ENCODE measurements around the gene TOMM20L. TPM values are rescaled to one million over a fixed set of nuclear protein-coding genes. Genes with fewer than 3 reads are reported as not detected.

The TOMM20L gene
- total and polyA plus RNA-seq, 4 donors: not detected

DNA sequence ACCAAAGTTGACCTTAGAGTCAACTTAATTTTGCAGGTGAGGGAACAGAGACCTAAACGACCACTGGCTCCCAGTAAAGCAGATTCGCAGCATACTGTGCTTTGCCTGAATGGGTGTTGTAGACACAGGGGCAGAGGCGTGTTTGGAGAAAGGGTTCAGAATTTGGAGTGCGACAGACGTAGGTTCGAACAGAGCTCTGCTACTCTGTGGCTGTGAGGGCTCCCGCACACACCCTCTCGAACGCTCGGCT lies 243 bp upstream of the TOMM20L start:
- H3K9ac ChIP-seq (ENCODE audit: low read depth in 1 of 2, low read length in 2 of 2): peak overlapping the region; percentile 47 to 72
- peaks cover 0 to 4% (median 2%) of the 10 kb centered on the region in 4 donors for H3K4me1 ChIP-seq (ENCODE audit: control insufficient read depth in 4 of 4, insufficient read depth in 4 of 4, low read length in 3 of 4)
- peak overlapping the region in 2 of 3 donors; percentile 45 to 84 for H3K4me3 ChIP-seq (ENCODE audit: low read depth in 1 of 3, low read length in 3 of 3)
- WGBS: 10% methylated on average over 10 of the region's 10 CpGs
- no peaks in the 10 kb centered on the region for H3K9me3 ChIP-seq (ENCODE audit: control insufficient read depth in 4 of 4, low read length in 3 of 4)
- no peak for DNase-seq (ENCODE audit: low spot score)
- no peak overlapping the region for H3K27ac ChIP-seq (ENCODE audit: low read depth in 1 of 2, low read length in 2 of 2)
- H3K36me3 ChIP-seq (ENCODE audit: control insufficient read depth in 4 of 4, insufficient read depth in 3 of 4, low read depth in 1 of 4, low read length in 3 of 4): peaks cover 0 to 1% (median 0%) of the 10 kb centered on the region in 4 donors
- TF ChIP-seq SP1 (IDR thresholded peaks at IDR 0.05): peak; percentile 4
- TF ChIP-seq JUND (IDR thresholded peaks at IDR 0.05): no peak
- TF ChIP-seq RAD21 (IDR thresholded peaks at IDR 0.05): no peak
- TF ChIP-seq HNF4G (IDR thresholded peaks at IDR 0.05): no peak
- no peaks in the 10 kb centered on the region for H3K27me3 ChIP-seq (ENCODE audit: control insufficient read depth in 4 of 4, insufficient read depth in 4 of 4, low read length in 3 of 4)

DNA sequence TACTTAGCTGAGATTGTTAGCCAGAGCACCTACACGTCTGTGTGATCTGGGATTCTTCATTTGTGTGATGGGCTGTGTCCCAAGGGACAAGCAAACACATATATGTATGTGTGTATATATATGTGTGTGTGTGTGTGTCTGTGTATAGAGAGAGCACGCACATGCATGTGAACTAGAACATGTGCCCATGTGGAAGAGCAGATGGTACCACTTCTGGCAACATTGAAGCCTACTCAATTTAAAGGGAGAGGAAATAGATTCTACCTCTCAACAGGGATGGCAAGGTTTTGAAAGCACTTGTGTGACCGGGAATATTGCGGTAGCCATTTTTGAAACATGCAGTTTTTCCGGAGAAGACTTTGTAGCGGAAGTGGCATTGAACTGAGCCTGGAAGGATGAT lies 1.4 kb downstream of the TOMM20L start:
- H3K9me3 ChIP-seq (ENCODE audit: control insufficient read depth in 4 of 4, low read length in 3 of 4): no peaks in the 10 kb centered on the region
- no peak for DNase-seq (ENCODE audit: low spot score)
- H3K27ac ChIP-seq (ENCODE audit: low read depth in 1 of 2, low read length in 2 of 2): no peak overlapping the region
- no peak overlapping the region for H3K9ac ChIP-seq (ENCODE audit: low read depth in 1 of 2, low read length in 2 of 2)
- TF ChIP-seq RXRA (IDR thresholded peaks at IDR 0.05): no peak
- TF ChIP-seq YY1 (IDR thresholded peaks at IDR 0.05): no peak
- TF ChIP-seq HNF4A (conservative IDR thresholded peaks at IDR 0.05): no peak
- TF ChIP-seq EGR1 (IDR thresholded peaks at IDR 0.05; ENCODE audit: low read depth in 2 of 2): no peak
- no peak for TF ChIP-seq RAD21 (IDR thresholded peaks at IDR 0.05)
- no peak for TF ChIP-seq FOXA2 (IDR thresholded peaks at IDR 0.05)
- TF ChIP-seq NR2F2 (IDR thresholded peaks at IDR 0.05): no peak
- TF ChIP-seq, protein P1, sequence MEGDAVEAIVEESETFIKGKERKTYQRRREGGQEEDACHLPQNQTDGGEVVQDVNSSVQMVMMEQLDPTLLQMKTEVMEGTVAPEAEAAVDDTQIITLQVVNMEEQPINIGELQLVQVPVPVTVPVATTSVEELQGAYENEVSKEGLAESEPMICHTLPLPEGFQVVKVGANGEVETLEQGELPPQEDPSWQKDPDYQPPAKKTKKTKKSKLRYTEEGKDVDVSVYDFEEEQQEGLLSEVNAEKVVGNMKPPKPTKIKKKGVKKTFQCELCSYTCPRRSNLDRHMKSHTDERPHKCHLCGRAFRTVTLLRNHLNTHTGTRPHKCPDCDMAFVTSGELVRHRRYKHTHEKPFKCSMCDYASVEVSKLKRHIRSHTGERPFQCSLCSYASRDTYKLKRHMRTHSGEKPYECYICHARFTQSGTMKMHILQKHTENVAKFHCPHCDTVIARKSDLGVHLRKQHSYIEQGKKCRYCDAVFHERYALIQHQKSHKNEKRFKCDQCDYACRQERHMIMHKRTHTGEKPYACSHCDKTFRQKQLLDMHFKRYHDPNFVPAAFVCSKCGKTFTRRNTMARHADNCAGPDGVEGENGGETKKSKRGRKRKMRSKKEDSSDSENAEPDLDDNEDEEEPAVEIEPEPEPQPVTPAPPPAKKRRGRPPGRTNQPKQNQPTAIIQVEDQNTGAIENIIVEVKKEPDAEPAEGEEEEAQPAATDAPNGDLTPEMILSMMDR (IDR thresholded peaks at IDR 0.05; ENCODE audit: low read depth, low read length, missing input control): no peak
- WGBS: 98% methylated on average over 6 of the region's 6 CpGs
- no peak overlapping the region for H3K4me3 ChIP-seq (ENCODE audit: low read depth in 1 of 3, low read length in 3 of 3)
- H3K36me3 ChIP-seq (ENCODE audit: control insufficient read depth in 4 of 4, insufficient read depth in 3 of 4, low read depth in 1 of 4, low read length in 3 of 4): peaks cover 0 to 1% (median 0%) of the 10 kb centered on the region in 4 donors
- H3K27me3 ChIP-seq (ENCODE audit: control insufficient read depth in 4 of 4, insufficient read depth in 4 of 4, low read length in 3 of 4): no peaks in the 10 kb centered on the region
- H3K4me1 ChIP-seq (ENCODE audit: control insufficient read depth in 4 of 4, insufficient read depth in 4 of 4, low read length in 3 of 4): peaks cover 0 to 4% (median 2%) of the 10 kb centered on the region in 4 donors

DNA sequence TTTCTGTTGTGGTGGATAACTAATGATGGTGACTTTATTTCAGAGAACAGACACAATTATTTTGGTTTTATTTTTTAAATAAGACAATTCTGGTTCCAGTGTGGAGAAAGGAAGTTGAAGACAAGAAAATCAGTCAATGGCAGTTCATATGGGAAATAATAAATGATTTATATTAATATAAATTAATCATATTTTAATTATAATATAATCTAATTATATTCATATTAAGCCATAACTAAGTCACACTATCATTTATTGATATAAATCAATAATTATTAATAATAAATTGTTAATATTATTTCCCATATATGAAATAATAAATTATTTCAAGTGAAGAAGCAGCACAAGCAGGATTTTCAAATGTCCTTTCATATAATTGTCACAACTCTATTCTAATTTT lies 2.8 kb downstream of the TOMM20L start:
- TF ChIP-seq REST (IDR thresholded peaks at IDR 0.05) (no peak), HNF4G (IDR thresholded peaks at IDR 0.05) (no peak), ZBTB33 (IDR thresholded peaks at IDR 0.05) (no peak), RXRA (IDR thresholded peaks at IDR 0.05) (no peak), SP1 (IDR thresholded peaks at IDR 0.05) (no peak), EGR1 (IDR thresholded peaks at IDR 0.05; ENCODE audit: low read depth in 2 of 2) (no peak), HNF4A (conservative IDR thresholded peaks at IDR 0.05) (no peak), JUND (IDR thresholded peaks at IDR 0.05) (no peak), YY1 (IDR thresholded peaks at IDR 0.05) (no peak), FOXA1 (IDR thresholded peaks at IDR 0.05) (no peak), NR2F2 (IDR thresholded peaks at IDR 0.05) (no peak), GABPA (IDR thresholded peaks at IDR 0.05 in 1 of 2, conservative IDR thresholded peaks at IDR 0.05 in 1 of 2) (no peak), RAD21 (IDR thresholded peaks at IDR 0.05) (no peak), TAF1 (conservative IDR thresholded peaks at IDR 0.05) (no peak), FOXA2 (IDR thresholded peaks at IDR 0.05) (no peak)
- TF ChIP-seq, protein P1 (IDR thresholded peaks at IDR 0.05; ENCODE audit: low read depth, low read length, missing input control): no peak
- TF ChIP-seq, protein P2, sequence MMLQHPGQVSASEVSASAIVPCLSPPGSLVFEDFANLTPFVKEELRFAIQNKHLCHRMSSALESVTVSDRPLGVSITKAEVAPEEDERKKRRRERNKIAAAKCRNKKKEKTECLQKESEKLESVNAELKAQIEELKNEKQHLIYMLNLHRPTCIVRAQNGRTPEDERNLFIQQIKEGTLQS (IDR thresholded peaks at IDR 0.05): no peak
- TF ChIP-seq, protein P3, sequence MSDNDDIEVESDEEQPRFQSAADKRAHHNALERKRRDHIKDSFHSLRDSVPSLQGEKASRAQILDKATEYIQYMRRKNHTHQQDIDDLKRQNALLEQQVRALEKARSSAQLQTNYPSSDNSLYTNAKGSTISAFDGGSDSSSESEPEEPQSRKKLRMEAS (IDR thresholded peaks at IDR 0.05): no peak
- DNase-seq (ENCODE audit: low spot score): no peak
- no peaks in the 10 kb centered on the region for H3K27me3 ChIP-seq (ENCODE audit: control insufficient read depth in 4 of 4, insufficient read depth in 4 of 4, low read length in 3 of 4)
- H3K9me3 ChIP-seq (ENCODE audit: control insufficient read depth in 4 of 4, low read length in 3 of 4): no peaks in the 10 kb centered on the region
- H3K27ac ChIP-seq (ENCODE audit: low read depth in 1 of 2, low read length in 2 of 2): no peak overlapping the region
- H3K36me3 ChIP-seq (ENCODE audit: control insufficient read depth in 4 of 4, insufficient read depth in 3 of 4, low read depth in 1 of 4, low read length in 3 of 4): peaks cover 0 to 1% (median 0%) of the 10 kb centered on the region in 4 donors
- no peak overlapping the region for H3K4me3 ChIP-seq (ENCODE audit: low read depth in 1 of 3, low read length in 3 of 3)
- H3K4me1 ChIP-seq (ENCODE audit: control insufficient read depth in 4 of 4, insufficient read depth in 4 of 4, low read length in 3 of 4): peaks cover 0 to 4% (median 2%) of the 10 kb centered on the region in 4 donors
- no peak overlapping the region for H3K9ac ChIP-seq (ENCODE audit: low read depth in 1 of 2, low read length in 2 of 2)

Measured in liver (tissue), 9 donors.